Skin epidermis (tissue), 12 donors: ENCODE data around the gene PTGS2.
A peak's percentile ranks its signal among the peaks of the same experiment; 100 is the strongest.
"Not testable (repeated sequence)": the region's sequence is repeated elsewhere in the genome, so short reads cannot be mapped to it uniquely, and the experiment has no call there.

Experiments used
- H3K27ac ChIP-seq, 21 experiments: fragments of 200-600 bp; sonication (generic) in 11 of 21; one replicate each; pipeline ENCODE4 v1.5.0; 2020; ENCODE audit warnings: mild to moderate bottlenecking in 3 of 21, inconsistent platforms in 2 of 21, moderate library complexity in 2 of 21
- H3K4me3 ChIP-seq, 7 experiments: fragments of 200-600 bp; sonication (generic) in 2 of 7; one replicate each; pipeline ENCODE4 v1.5.0; 2020; ENCODE audit warnings: inconsistent platforms in 2 of 7, mild to moderate bottlenecking in 2 of 7, moderate library complexity in 1 of 7

The PTGS2 gene

GRCh38 chr1:186671136-186671825, 8.9 kb downstream of the PTGS2 start:
- H3K27ac ChIP-seq = no peak overlapping the region
- no peak overlapping the region for H3K4me3 ChIP-seq

- H3K4me3 ChIP-seq = no peak overlapping the region
Observed at GRCh38 chr1:186670297-186671135, 9.7 kb downstream of the PTGS2 start.

GRCh38 chr1:186669784-186670183, 10.4 kb downstream of the PTGS2 start:
- H3K4me3 ChIP-seq, H3K27ac ChIP-seq: not testable (repeated sequence)

More at GRCh38 chr1:186670297-186671135, 9.7 kb downstream of the PTGS2 start:
- no peak overlapping the region for H3K27ac ChIP-seq

- H3K27ac ChIP-seq, H3K4me3 ChIP-seq: not testable (repeated sequence)
Observed at GRCh38 chr1:186664217-186664616, 16.0 kb downstream of the PTGS2 start.

GRCh38 chr1:186662752-186663151, 17.5 kb downstream of the PTGS2 start:
- Histone ChIP-seq H3K4me3 (no peak overlapping the region), H3K27ac (no peak overlapping the region)

- no peak overlapping the region for H3K4me3 ChIP-seq
- peak overlapping the region in 4 of 21 experiments; percentile 9 to 42 (median 14) for H3K27ac ChIP-seq
Observed at GRCh38 chr1:186659890-186660341, 20.3 kb downstream of the PTGS2 start.

GRCh38 chr1:186658999-186659398, 21.2 kb downstream of the PTGS2 start:
- H3K4me3 ChIP-seq = no peak overlapping the region
- H3K27ac ChIP-seq = no peak overlapping the region

GRCh38 chr1:186657481-186657880, 22.7 kb downstream of the PTGS2 start:
- Histone ChIP-seq H3K4me3 (no peak overlapping the region), H3K27ac (no peak overlapping the region)

GRCh38 chr1:186655876-186656275, 24.3 kb downstream of the PTGS2 start:
- Histone ChIP-seq H3K27ac (peak overlapping the region in 2 of 21 experiments; percentile 4 to 17), H3K4me3 (no peak overlapping the region)

GRCh38 chr1:186654741-186655140, 25.5 kb downstream of the PTGS2 start:
- Histone ChIP-seq H3K4me3 (no peak overlapping the region), H3K27ac (peak overlapping the region in 1 of 21 experiments; percentile 9)

GRCh38 chr1:186653312-186653711, 26.9 kb downstream of the PTGS2 start:
- H3K4me3 ChIP-seq = no peak overlapping the region

GRCh38 chr1:186648613-186649012, 31.6 kb downstream of the PTGS2 start:
- Histone ChIP-seq H3K4me3 (no peak overlapping the region), H3K27ac (no peak overlapping the region)

More at GRCh38 chr1:186653312-186653711, 26.9 kb downstream of the PTGS2 start:
- H3K27ac ChIP-seq = peak overlapping the region in 2 of 21 experiments; percentile 44 to 50

- H3K4me3 ChIP-seq, H3K27ac ChIP-seq: not testable (repeated sequence)
Observed at GRCh38 chr1:186647985-186648384, 32.2 kb downstream of the PTGS2 start.

GRCh38 chr1:186643614-186644013, 36.6 kb downstream of the PTGS2 start:
- H3K27ac ChIP-seq = no peak overlapping the region
- no peak overlapping the region for H3K4me3 ChIP-seq

GRCh38 chr1:186637567-186637966, 42.7 kb downstream of the PTGS2 start:
- H3K27ac ChIP-seq = peak overlapping the region in 3 of 21 experiments; percentile 8 to 54 (median 45)
- H3K4me3 ChIP-seq = peak overlapping the region in 1 of 7 experiments; percentile 5

GRCh38 chr1:186636786-186637185, 43.4 kb downstream of the PTGS2 start:
- H3K4me3 ChIP-seq = no peak overlapping the region
- H3K27ac ChIP-seq = peak overlapping the region in 4 of 21 experiments; percentile 8 to 54 (median 34)

- H3K4me3 ChIP-seq = no peak overlapping the region
Observed at GRCh38 chr1:186634511-186634910, 45.7 kb downstream of the PTGS2 start.

GRCh38 chr1:186633116-186633515, 47.1 kb downstream of the PTGS2 start:
- Histone ChIP-seq H3K4me3 (no peak overlapping the region), H3K27ac (no peak overlapping the region)

More at GRCh38 chr1:186634511-186634910, 45.7 kb downstream of the PTGS2 start:
- H3K27ac ChIP-seq = no peak overlapping the region

- Histone ChIP-seq H3K27ac (no peak overlapping the region), H3K4me3 (no peak overlapping the region)
Observed at GRCh38 chr1:186629341-186629740, 50.9 kb downstream of the PTGS2 start.

GRCh38 chr1:186628910-186629309, 51.3 kb downstream of the PTGS2 start:
- Histone ChIP-seq H3K4me3 (no peak overlapping the region), H3K27ac (no peak overlapping the region)

GRCh38 chr1:186627019-186627418, 53.2 kb downstream of the PTGS2 start:
- Histone ChIP-seq H3K27ac (peak overlapping the region in 2 of 21 experiments; percentile 24 to 59), H3K4me3 (no peak overlapping the region)
